Colonic mucosa (tissue), 4 donors: ENCODE results near the gene RGL1. TPM values are rescaled to one million over a fixed set of nuclear protein-coding genes. Genes with fewer than 3 reads are reported as not detected.

Experiments
- DNase-seq: peaks from one replicate; pipeline ENCODE4 v3.0.0-alpha.2; 2020
- H3K27ac ChIP-seq: fragments of 200-600 bp; one replicate; pipeline ENCODE4 v1.8.0; 2021
- H3K27me3 ChIP-seq: fragments of 200-600 bp; one replicate; pipeline ENCODE4 v1.8.0; 2021
- H3K36me3 ChIP-seq: fragments of 200-600 bp; one replicate; pipeline ENCODE4 v1.8.0; 2021
- H3K4me1 ChIP-seq: fragments of 200-600 bp; one replicate; pipeline ENCODE4 v1.8.0; 2021; ENCODE audit warnings: mild to moderate bottlenecking
- H3K4me3 ChIP-seq: fragments of 200-600 bp; one replicate; pipeline ENCODE4 v1.8.0; 2021
- H3K9ac ChIP-seq, 2 donors: one replicate each; pipeline ENCODE4 v1.7.0; 2013; ENCODE audit warnings: control low read depth in 2 of 2, low read depth in 2 of 2, low read length in 2 of 2
- H3K9me3 ChIP-seq: fragments of 200-600 bp; one replicate; pipeline ENCODE4 v1.8.0; 2021
- intact Hi-C: fragments of 100-400 bp; cut with DNase I; formaldehyde crosslinking; loops from one replicate; pipeline ENCODE4 v1.14.1; 2022
- total RNA-seq, 2 donors: library from RNA; stranded (reverse); fragmentation: NEBNext Ultra II Directional in 1 of 2; extraction: Animal tissue kit (Norgen Biotek cat#: 25700) in 1 of 2; gene quantifications; one replicate each; pipeline ENCODE4 v1.2.1, GENCODE V29; 2021
- TF ChIP-seq, protein P1 (sequence below): fragments of 200-600 bp; IDR thresholded peaks from one replicate; pipeline ENCODE4 v1.8.0; 2022; ENCODE audit warnings: antibody characterized with exemption, mild to moderate bottlenecking
- donor health status: healthy.
- donor health status: DM: no; HTN: no; CAD: no.
- donor health status: DM: no; HTN: no; CAD: no.

The RGL1 gene
- total RNA-seq, 2 donors from 2014 or later = 4.0 to 9.5 TPM

DNA sequence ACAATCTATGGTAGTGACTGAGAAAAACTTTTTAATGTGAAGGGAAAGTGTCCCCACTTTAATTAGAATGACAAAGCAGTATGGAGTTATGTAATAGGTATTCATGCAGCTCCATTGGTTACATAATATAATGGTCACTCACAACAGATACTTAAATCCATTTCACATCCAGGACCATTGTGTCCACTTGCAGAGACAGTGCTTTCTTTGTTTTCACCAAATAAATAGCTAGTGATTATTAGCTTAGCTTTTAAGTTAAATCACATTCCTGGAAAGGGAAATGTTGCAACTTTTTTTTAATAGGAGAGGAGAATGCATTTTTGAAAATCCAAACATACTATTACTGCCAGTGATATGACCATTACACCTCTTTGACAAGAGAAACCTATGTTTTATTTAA, 22.9 kb downstream of the RGL1 start:
- no peaks in the 10 kb centered on the region for H3K27me3 ChIP-seq
- H3K36me3 ChIP-seq = no peaks in the 10 kb centered on the region
- TF ChIP-seq, protein P1, sequence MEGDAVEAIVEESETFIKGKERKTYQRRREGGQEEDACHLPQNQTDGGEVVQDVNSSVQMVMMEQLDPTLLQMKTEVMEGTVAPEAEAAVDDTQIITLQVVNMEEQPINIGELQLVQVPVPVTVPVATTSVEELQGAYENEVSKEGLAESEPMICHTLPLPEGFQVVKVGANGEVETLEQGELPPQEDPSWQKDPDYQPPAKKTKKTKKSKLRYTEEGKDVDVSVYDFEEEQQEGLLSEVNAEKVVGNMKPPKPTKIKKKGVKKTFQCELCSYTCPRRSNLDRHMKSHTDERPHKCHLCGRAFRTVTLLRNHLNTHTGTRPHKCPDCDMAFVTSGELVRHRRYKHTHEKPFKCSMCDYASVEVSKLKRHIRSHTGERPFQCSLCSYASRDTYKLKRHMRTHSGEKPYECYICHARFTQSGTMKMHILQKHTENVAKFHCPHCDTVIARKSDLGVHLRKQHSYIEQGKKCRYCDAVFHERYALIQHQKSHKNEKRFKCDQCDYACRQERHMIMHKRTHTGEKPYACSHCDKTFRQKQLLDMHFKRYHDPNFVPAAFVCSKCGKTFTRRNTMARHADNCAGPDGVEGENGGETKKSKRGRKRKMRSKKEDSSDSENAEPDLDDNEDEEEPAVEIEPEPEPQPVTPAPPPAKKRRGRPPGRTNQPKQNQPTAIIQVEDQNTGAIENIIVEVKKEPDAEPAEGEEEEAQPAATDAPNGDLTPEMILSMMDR = no peak
- no peak overlapping the region for H3K4me3 ChIP-seq
- no peak overlapping the region for H3K9ac ChIP-seq
- H3K27ac ChIP-seq = no peak overlapping the region
- H3K4me1 ChIP-seq = no peaks in the 10 kb centered on the region
- no peaks in the 10 kb centered on the region for H3K9me3 ChIP-seq
- DNase-seq = no peak
- intact Hi-C loops = no loop called here

DNA sequence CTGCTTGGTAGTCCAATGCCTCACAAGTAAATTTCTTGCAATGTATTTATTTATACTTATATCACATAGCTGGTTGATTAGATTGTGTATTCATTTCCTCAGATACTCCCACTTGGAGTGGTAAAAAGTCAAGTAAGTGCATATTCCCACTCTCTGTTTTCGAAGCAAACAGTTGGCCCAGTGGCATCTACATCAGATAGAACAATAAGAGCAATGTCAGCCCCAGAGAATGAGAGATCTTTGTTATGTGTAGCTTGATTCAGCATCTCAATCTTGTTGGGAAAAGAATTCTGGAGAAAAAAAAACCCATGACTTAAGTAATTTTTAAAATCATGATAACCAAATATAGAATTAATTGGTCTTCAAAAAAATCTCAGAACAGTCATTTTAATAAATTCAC, 25.5 kb downstream of the RGL1 start:
- Histone ChIP-seq H3K4me1 (no peaks in the 10 kb centered on the region), H3K27ac (no peak overlapping the region), H3K9ac (no peak overlapping the region), H3K4me3 (no peak overlapping the region), H3K27me3 (no peaks in the 10 kb centered on the region), H3K36me3 (no peaks in the 10 kb centered on the region), H3K9me3 (no peaks in the 10 kb centered on the region)
- intact Hi-C loops = no loop called here
- DNase-seq = no peak
- TF ChIP-seq, protein P1 = no peak

DNA sequence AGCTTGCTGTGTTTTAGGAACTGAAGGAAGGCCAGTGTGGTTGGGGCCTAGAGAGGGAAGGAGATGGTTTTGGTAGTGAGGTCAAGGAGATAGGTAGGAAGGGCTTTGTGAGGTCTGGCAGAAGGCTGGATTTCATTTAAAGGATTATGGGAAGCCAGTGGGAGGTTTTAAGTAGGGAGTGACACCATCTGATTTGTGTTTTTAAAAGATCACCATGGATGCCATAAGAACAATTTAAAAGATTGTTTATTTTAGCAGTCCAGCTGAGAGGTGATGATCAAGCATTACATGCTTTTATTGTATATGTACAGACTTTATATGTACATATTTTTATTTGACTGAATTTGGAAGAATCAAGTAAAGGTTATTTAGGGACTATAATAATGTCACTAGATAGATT, 26.4 kb downstream of the RGL1 start:
- Histone ChIP-seq H3K27ac (no peak overlapping the region), H3K27me3 (no peaks in the 10 kb centered on the region), H3K36me3 (no peaks in the 10 kb centered on the region), H3K4me1 (no peaks in the 10 kb centered on the region), H3K9me3 (no peaks in the 10 kb centered on the region), H3K9ac (no peak overlapping the region), H3K4me3 (no peak overlapping the region)
- TF ChIP-seq, protein P1 = no peak
- DNase-seq = no peak
- intact Hi-C loops = no loop called here

DNA sequence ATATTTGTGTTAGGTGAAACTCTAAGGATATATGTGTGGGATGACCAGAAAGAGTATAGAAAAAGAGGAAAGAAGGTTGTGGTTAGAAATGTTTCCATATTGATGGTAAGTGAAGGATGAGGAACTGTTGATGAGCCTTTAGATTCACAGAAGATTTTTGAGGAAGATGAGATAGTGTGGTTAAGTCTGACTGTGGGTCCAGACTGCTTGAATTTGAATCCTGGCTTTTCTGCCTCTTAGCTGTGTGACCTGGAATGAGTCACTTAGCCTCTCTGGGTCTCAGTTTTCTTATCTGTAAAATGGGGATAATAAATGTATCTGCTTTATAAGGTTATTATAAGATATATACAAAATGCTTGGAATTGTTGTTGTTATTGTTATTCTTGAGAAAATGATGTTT, 27.5 kb downstream of the RGL1 start:
- H3K27ac ChIP-seq = no peak overlapping the region
- H3K27me3 ChIP-seq = no peaks in the 10 kb centered on the region
- intact Hi-C loops = no loop called here
- H3K4me3 ChIP-seq = no peak overlapping the region
- no peaks in the 10 kb centered on the region for H3K36me3 ChIP-seq
- no peaks in the 10 kb centered on the region for H3K4me1 ChIP-seq
- TF ChIP-seq, protein P1 = no peak
- H3K9ac ChIP-seq = no peak overlapping the region
- H3K9me3 ChIP-seq = no peaks in the 10 kb centered on the region
- DNase-seq = no peak

DNA sequence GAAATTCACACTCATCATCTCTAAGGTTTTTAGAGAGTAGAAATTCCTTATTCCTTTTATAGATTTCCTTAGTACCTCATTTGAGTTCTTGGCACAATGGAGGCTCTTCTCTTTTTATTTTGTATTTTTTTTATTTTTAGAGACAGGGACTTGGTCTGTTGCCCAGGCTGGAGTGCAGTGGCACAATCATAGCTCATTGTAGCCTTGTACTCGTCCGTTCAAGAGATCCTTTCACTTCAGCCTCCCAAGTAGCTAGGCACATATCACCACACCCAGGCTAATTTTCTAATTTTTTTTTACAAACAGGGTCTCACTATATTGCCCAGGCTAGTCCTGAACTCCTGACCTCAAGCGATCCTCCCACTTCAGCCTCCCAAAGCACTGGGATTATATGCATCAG, 29.6 kb downstream of the RGL1 start:
- no peak overlapping the region for H3K27ac ChIP-seq
- intact Hi-C loops = no loop called here

More for the DNA sequence above, 29.6 kb downstream of the RGL1 start:
- Histone ChIP-seq H3K36me3 (no peaks in the 10 kb centered on the region), H3K4me3 (no peak overlapping the region), H3K4me1 (no peaks in the 10 kb centered on the region), H3K9me3 (no peaks in the 10 kb centered on the region), H3K9ac (no peak overlapping the region), H3K27me3 (no peaks in the 10 kb centered on the region)
- TF ChIP-seq, protein P1 = no peak
- no peak for DNase-seq
